HCEC 1CT (cell line): ENCODE results near the gene CRYAB.
"Not testable (repeated sequence)": the region's sequence is repeated elsewhere in the genome, so short reads cannot be mapped to it uniquely, and the experiment has no call there.

ENCODE experiments used
- DNase-seq: peaks from one replicate; pipeline ENCODE4 v3.0.0-alpha.2; 2017

CRYAB gene

GRCh38 chr11:111933176-111933575 lies 21.6 kb upstream of the CRYAB start:
- not testable (repeated sequence) for DNase-seq

GRCh38 chr11:111932611-111932950 lies 21.0 kb upstream of the CRYAB start:
- DNase-seq, result no peak

- no peak for DNase-seq
These were observed 18.9 kb upstream of the CRYAB start for GRCh38 chr11:111930472-111930871.

GRCh38 chr11:111926505-111927391 lies 15.2 kb upstream of the CRYAB start:
- peak; percentile 95 for DNase-seq

GRCh38 chr11:111925953-111926352 lies 14.4 kb upstream of the CRYAB start:
- DNase-seq, result no peak

GRCh38 chr11:111923951-111924350 lies 12.4 kb upstream of the CRYAB start:
- DNase-seq, result no peak

GRCh38 chr11:111923351-111923788 lies 11.8 kb upstream of the CRYAB start:
- DNase-seq, result no peak

- DNase-seq, result peak; percentile 78
These were observed 11.2 kb upstream of the CRYAB start for GRCh38 chr11:111922803-111923202.

GRCh38 chr11:111921541-111922230 lies 10.1 kb upstream of the CRYAB start:
- DNase-seq, result no peak

GRCh38 chr11:111920908-111921307 lies 9.3 kb upstream of the CRYAB start:
- no peak for DNase-seq

- no peak for DNase-seq
These were observed 7.1 kb upstream of the CRYAB start, which contains the start of gene C11orf52 for GRCh38 chr11:111918390-111919256. Gene C11orf52, plus strand, starts transcription at chr11:111918913. Its CDS starts 60 bp downstream, at chr11:111918973.

- no peak for DNase-seq
These were observed 6.2 kb upstream of the CRYAB start for GRCh38 chr11:111917788-111918187.

GRCh38 chr11:111917312-111917711 lies 5.7 kb upstream of the CRYAB start:
- DNase-seq, result no peak

- DNase-seq, result no peak
These were observed 5.2 kb upstream of the CRYAB start for GRCh38 chr11:111916768-111917167.

- peak; percentile 36 for DNase-seq
These were observed 2.4 kb upstream of the CRYAB start for GRCh38 chr11:111913997-111914396.

GRCh38 chr11:111913031-111913861 lies 1.7 kb upstream of the CRYAB start:
- DNase-seq, result no peak

GRCh38 chr11:111912535-111912934 lies 965 bp upstream of the CRYAB start, which contains the start of gene HSPB2:
Gene HSPB2, plus strand, starts transcription at chr11:111912734. Its CDS starts 96 bp downstream, at chr11:111912830.
- DNase-seq, result no peak

GRCh38 chr11:111910676-111911562 lies 651 bp downstream of the CRYAB start:
- DNase-seq, result no peak

- DNase-seq, result no peak
These were observed 2.2 kb downstream of the CRYAB start for GRCh38 chr11:111909378-111909777.

GRCh38 chr11:111908639-111909305 lies 2.8 kb downstream of the CRYAB start:
- DNase-seq, result no peak
